Endothelial cell of umbilical vein (primary cell): Measurements from ENCODE around the gene COASY. TPM values are rescaled to one million over a fixed set of nuclear protein-coding genes. Genes with fewer than 3 reads are reported as not detected.

ENCODE experiments used
- BruUV-seq: library from RNA; stranded (reverse); fragments of 400-500 nt; replicated peaks from 2 replicates; lab custom pipeline; 2021; lab: Mats Ljungman, UMichigan
- CTCF ChIA-PET: fragments of 300-600, 350-600 bp; sonication (Branson Sonifier 250); formaldehyde crosslinking; loops from one replicate; lab custom pipeline; 2021; ENCODE audit warnings: antibody characterized with exemption, inconsistent platforms; lab: Charles Lee
- POLR2A ChIA-PET: fragments of 300-600, 350-600 bp; sonication (Branson Sonifier 250); formaldehyde crosslinking; loops from one replicate; lab custom pipeline; 2021; ENCODE audit warnings: antibody characterized with exemption, inconsistent platforms; lab: Charles Lee
- DNase-seq: peaks from one replicate; pipeline ENCODE4 v3.0.0-alpha.2; 2011; ENCODE audit warnings: low read depth, low spot score
- FAIRE-seq: peaks from 2 replicates; lab custom pipeline; 2011; peaks lifted over from hg19 to GRCh38; lab: Jason Lieb, UNC
- H2AFZ ChIP-seq: 2 replicates; pipeline ENCODE4 v1.6.0; 2012; ENCODE audit warnings: low read depth, low read length, control low read depth, inconsistent platforms
- H3K27ac ChIP-seq: 2 replicates; pipeline ENCODE4 v1.5.1; 2011; ENCODE audit warnings: low read depth, mild to moderate bottlenecking, control low read depth, low read length, moderate library complexity; ENCODE audit not compliant: insufficient read depth
- H3K27me3 ChIP-seq, 2 experiments: 2 replicates each; pipeline versions ENCODE4 v1.6.0 to v1.6.1; 2011; ENCODE audit warnings: low read length in 2 of 2, mixed read lengths in 1 of 2; ENCODE audit not compliant: control insufficient read depth in 2 of 2, insufficient read depth in 2 of 2
- H3K36me3 ChIP-seq, 2 experiments: 2 replicates in 1 of 2; 3 replicates in 1 of 2; pipeline ENCODE4 v1.5.1; 2011; ENCODE audit warnings: low read length in 2 of 2, mild to moderate bottlenecking in 1 of 2, moderate library complexity in 1 of 2; ENCODE audit not compliant: control insufficient read depth in 2 of 2, insufficient read depth in 2 of 2; ENCODE audit errors: extremely low read depth in 1 of 2
- H3K4me1 ChIP-seq: 3 replicates; pipeline ENCODE4 v1.5.1; 2011; ENCODE audit warnings: mild to moderate bottlenecking, low read length; ENCODE audit not compliant: control insufficient read depth, insufficient read depth; ENCODE audit errors: extremely low read depth
- H3K4me2 ChIP-seq: 2 replicates; pipeline ENCODE4 v1.6.1; 2011; ENCODE audit warnings: low read length, control low read depth, mixed read lengths; ENCODE audit not compliant: insufficient read depth
- H3K4me3 ChIP-seq, 3 experiments: fragments of 200-600 bp in 1 of 3; sonication (generic), shearing (Covaris generic) in 1 of 3; replicated peaks in 1 of 3; 2 replicates each; pipeline ENCODE4 v1.5.1; 2011 to 2016; ENCODE audit warnings: control low read depth in 3 of 3, low read length in 3 of 3, mild to moderate bottlenecking in 2 of 3, inconsistent platforms in 1 of 3, low read depth in 1 of 3, moderate library complexity in 1 of 3; ENCODE audit not compliant: insufficient read depth in 1 of 3
- H3K79me2 ChIP-seq: 2 replicates; pipeline ENCODE4 v1.6.0; 2012; ENCODE audit warnings: low read length, inconsistent platforms; ENCODE audit not compliant: control insufficient read depth, insufficient read depth
- H3K9ac ChIP-seq: replicated peaks from 2 replicates; pipeline ENCODE3; 2011; ENCODE audit warnings: low read length, control low read depth; ENCODE audit not compliant: insufficient read depth; ENCODE audit errors: extremely low read depth
- H3K9me1 ChIP-seq: replicated peaks from 3 replicates; pipeline ENCODE4 v1.6.0; 2011; ENCODE audit warnings: mild to moderate bottlenecking, low read length; ENCODE audit not compliant: control insufficient read depth, insufficient read depth; ENCODE audit errors: extremely low read depth
- H3K9me3 ChIP-seq: replicated peaks from 2 replicates; pipeline ENCODE4 v1.5.1; 2012; ENCODE audit warnings: low read length, inconsistent platforms; ENCODE audit not compliant: control insufficient read depth, insufficient read depth
- H4K20me1 ChIP-seq: replicated peaks from 2 replicates; pipeline ENCODE3; 2011; ENCODE audit warnings: mild to moderate bottlenecking, low read length; ENCODE audit not compliant: control insufficient read depth, insufficient read depth; ENCODE audit errors: extremely low read depth
- CTCF ChIP-seq, 2 donors: IDR thresholded peaks; 1 replicate in 1 of 2; 2 replicates in 1 of 2; pipeline ENCODE4 v1.5.1; 2011; ENCODE audit warnings: low read length in 2 of 2, mild to moderate bottlenecking in 2 of 2, moderate library complexity in 2 of 2, control low read depth in 1 of 2, inconsistent platforms in 1 of 2, low read depth in 1 of 2; ENCODE audit not compliant: insufficient read depth in 1 of 2; ENCODE audit errors: extremely low read depth in 1 of 2
- EZH2 ChIP-seq: IDR thresholded peaks from 2 replicates; pipeline ENCODE4 v1.6.1; 2012; ENCODE audit warnings: borderline replicate concordance, low read depth, mild to moderate bottlenecking, moderate library complexity, low read length, inconsistent platforms; ENCODE audit not compliant: severe bottlenecking
- FOS ChIP-seq: IDR thresholded peaks from 2 replicates; pipeline ENCODE4 v1.6.1; 2011; ENCODE audit warnings: mild to moderate bottlenecking, low read length, moderate library complexity, borderline replicate concordance; ENCODE audit not compliant: insufficient read depth
- GATA2 ChIP-seq: IDR thresholded peaks from 2 replicates; pipeline ENCODE4 v1.7.0; 2011; ENCODE audit warnings: low read depth, mild to moderate bottlenecking, moderate library complexity, mixed read lengths, low read length; ENCODE audit not compliant: insufficient read length, insufficient read depth
- JUN ChIP-seq: IDR thresholded peaks from 2 replicates; pipeline ENCODE4 v1.6.1; 2011; ENCODE audit warnings: borderline replicate concordance, low read depth; ENCODE audit not compliant: insufficient read length, insufficient read depth
- MAX ChIP-seq: IDR thresholded peaks from 2 replicates; pipeline ENCODE4 v1.6.1; 2011; ENCODE audit not compliant: insufficient read depth, insufficient read length
- MYC ChIP-seq: IDR thresholded peaks from one replicate; pipeline ENCODE4 v1.6.1; 2011; ENCODE audit warnings: mild to moderate bottlenecking, low read depth, low read length
- POLR2A ChIP-seq: IDR thresholded peaks from 2 replicates; pipeline ENCODE4 v1.6.1; 2012; ENCODE audit warnings: low read depth, mild to moderate bottlenecking, control low read depth, low read length
- POLR2AphosphoS5 ChIP-seq: IDR thresholded peaks from 2 replicates; pipeline ENCODE4 v1.6.1; 2012; ENCODE audit warnings: low read depth, mild to moderate bottlenecking, control low read depth, low read length, moderate library complexity; ENCODE audit not compliant: insufficient read depth
- dilution Hi-C: fragments of 300-500 bp; cut with MboI; formaldehyde crosslinking; loops from one replicate; pipeline ENCODE4 v1.15.0; 2019; ENCODE audit warnings: low sequenced_read_pairs; ENCODE audit not compliant: extremely low pct_ligation_motif_present
- intact Hi-C: fragments of 100-400 bp; cut with micrococcal nuclease; formaldehyde crosslinking; loops from one replicate; pipeline ENCODE4 v1.10.0; 2022
- polyA plus RNA-seq, 4 experiments: library from polyadenylated mRNA; depleted of rRNA in 3 of 4; stranded (reverse) in 3 of 4; unstranded in 1 of 4; fragments of >200 nt; gene quantifications; 2 replicates each; pipeline versions ENCODE4 v1.2.1 to v1.2.3, GENCODE V29; 2011 to 2012; ENCODE audit warnings: missing spikeins in 1 of 4
- total RNA-seq: library from RNA; stranded (reverse); gene quantifications from 2 replicates; pipeline ENCODE4 v1.2.3, GENCODE V29; 2021

Gene COASY
- total and polyA plus RNA-seq, 2 donors (not counting 3 experiments of a cell fraction or from before 2014, with no cell fraction given) = 39.6 to 69.2 TPM

- H3K36me3 ChIP-seq = peaks cover 0 to 3% of the 10 kb centered on the region in 2 experiments
- H3K4me2 ChIP-seq = no peak overlapping the region
- ChIA-PET CTCF (interaction anchor here (0.5 to 4.8 kb wide), 13 partner anchors 12 to 468 kb away, joined by 3 to 27 read pairs (median 5); no protein-coding TSS in a partner anchor), POLR2A (no interaction called here)
- intact Hi-C loops (no loop called here), dilution Hi-C loops (loop anchor here (25.0 kb wide), 1 partner anchor 178 kb away; no protein-coding TSS in a partner anchor)
- TF ChIP-seq GATA2 = no peak
- no peak for TF ChIP-seq FOS
- TF ChIP-seq EZH2 = no peak
- TF ChIP-seq POLR2A = no peak
- TF ChIP-seq JUN = no peak
- TF ChIP-seq MYC = no peak
- TF ChIP-seq MAX = no peak
- TF ChIP-seq CTCF (IDR thresholded peaks at IDR 0.05; ENCODE audit: extremely low read depth in 1 of 2, insufficient read depth in 1 of 2, low read depth in 1 of 2, low read length in 2 of 2) = no peak
- no peak for TF ChIP-seq POLR2AphosphoS5
- no peak overlapping the region for H2AFZ ChIP-seq
- H3K9ac ChIP-seq = no peak overlapping the region
- H3K27me3 ChIP-seq = no peaks in the 10 kb centered on the region
- H4K20me1 ChIP-seq = no peaks in the 10 kb centered on the region
- no TSS peak for BruUV-seq
- no peak overlapping the region for H3K27ac ChIP-seq
- H3K4me3 ChIP-seq = no peak overlapping the region
- no peaks in the 10 kb centered on the region for H3K9me3 ChIP-seq
- peaks cover 25% of the 10 kb centered on the region for H3K4me1 ChIP-seq
- no peaks in the 10 kb centered on the region for H3K9me1 ChIP-seq
- DNase-seq (no peak), FAIRE-seq (no peak)
- H3K79me2 ChIP-seq = no peaks in the 10 kb centered on the region
These were observed 47.1 kb upstream of the COASY start for GRCh38 chr17:42514867-42515266.
